HG03039 (cell line): ENCODE results near the gene KISS1R.

ENCODE experiments used
- ATAC-seq: cut with Tn5 transposase; IDR thresholded peaks from one replicate; pipeline ENCODE4 v1.9.1; 2021; ENCODE audit warnings: mild to moderate bottlenecking, moderate library complexity; ENCODE audit not compliant: unreplicated experiment

KISS1R gene

GRCh38 chr19:966485-967088, 49.5 kb downstream of the KISS1R start:
- ATAC-seq, result no peak
